Panc1 (cell line): ENCODE data around the gene TMEM236. TPM values are rescaled to one million over a fixed set of nuclear protein-coding genes. Genes with fewer than 3 reads are reported as not detected.
A peak's percentile ranks its signal among the peaks of the same experiment; 100 is the strongest.

Experiments
- ATAC-seq: fragments of 200-7000 bp; cut with Tn5 transposase; 2 replicates; pipeline ENCODE4 v1.9.1; 2020; ENCODE audit warnings: mild to moderate bottlenecking, moderate library complexity
- BruUV-seq: library from RNA; stranded (reverse); fragments of 400-500 nt; replicated peaks from 2 replicates; lab custom pipeline; 2021; lab: Mats Ljungman, UMichigan
- CTCF ChIA-PET: fragments of 300-600 bp; sonication (Branson Sonifier 250); formaldehyde crosslinking; loops from one replicate; lab custom pipeline; 2022; ENCODE audit warnings: antibody characterized with exemption; lab: Charles Lee
- POLR2A ChIA-PET: fragments of 300-600 bp; sonication (Branson Sonifier 250); formaldehyde crosslinking; loops from one replicate; lab custom pipeline; 2022; ENCODE audit warnings: antibody characterized with exemption; lab: Charles Lee
- DNase-seq: peaks from one replicate; pipeline ENCODE4 v3.0.0-alpha.2; 2010; ENCODE audit warnings: low read depth, low spot score
- H3K27ac ChIP-seq: 2 replicates; pipeline ENCODE4 v1.5.1; 2011; ENCODE audit warnings: mild to moderate bottlenecking, low read length, inconsistent platforms
- H3K27me3 ChIP-seq: fragments of 200-500 bp; sonication (Bioruptor generic); 2 replicates; pipeline ENCODE4 v1.6.0; 2014; ENCODE audit warnings: low read length, inconsistent platforms; ENCODE audit not compliant: control insufficient read depth, insufficient read depth
- H3K36me3 ChIP-seq: fragments of 200-500 bp; sonication (Bioruptor generic); 2 replicates; pipeline ENCODE4 v1.5.1; 2014; ENCODE audit warnings: inconsistent platforms, mild to moderate bottlenecking, low read length, moderate library complexity; ENCODE audit not compliant: control insufficient read depth, insufficient read depth
- H3K4me1 ChIP-seq: 2 replicates; pipeline ENCODE4 v1.5.1; 2011; ENCODE audit warnings: inconsistent platforms, mild to moderate bottlenecking, low read length, moderate library complexity; ENCODE audit not compliant: control insufficient read depth, insufficient read depth
- H3K4me3 ChIP-seq, 2 experiments: 2 replicates each; pipeline ENCODE4 v1.5.1; 2011 to 2012; ENCODE audit warnings: low read depth in 2 of 2, low read length in 2 of 2, mild to moderate bottlenecking in 2 of 2, inconsistent platforms in 1 of 2, moderate library complexity in 1 of 2
- H3K9me3 ChIP-seq: fragments of 200-500 bp; sonication (Bioruptor generic); 2 replicates; pipeline ENCODE4 v1.5.1; 2014; ENCODE audit warnings: low read depth, mild to moderate bottlenecking, inconsistent platforms, low read length, moderate library complexity; ENCODE audit not compliant: control insufficient read depth, insufficient read depth
- CTCF ChIP-seq: fragments of 450-650 bp; IDR thresholded peaks from 2 replicates; pipeline ENCODE4 v1.5.1; 2017; ENCODE audit warnings: mild to moderate bottlenecking
- POLR2AphosphoS5 ChIP-seq: IDR thresholded peaks from 2 replicates; pipeline ENCODE4 v1.6.1; 2012; ENCODE audit warnings: mild to moderate bottlenecking, low read depth, low read length, moderate library complexity
- REST ChIP-seq, 2 experiments: IDR thresholded peaks; 2 replicates each; pipeline ENCODE4 v1.6.1; 2011 to 2012; ENCODE audit warnings: low read depth in 2 of 2, control low read depth in 1 of 2, low read length in 1 of 2, mild to moderate bottlenecking in 1 of 2, moderate library complexity in 1 of 2; ENCODE audit not compliant: insufficient read depth in 1 of 2
- SIN3A ChIP-seq: IDR thresholded peaks from 2 replicates; pipeline ENCODE4 v1.6.1; 2012; ENCODE audit warnings: low read depth, mild to moderate bottlenecking, low read length, moderate library complexity, borderline replicate concordance; ENCODE audit not compliant: insufficient read depth
- TCF7L2 ChIP-seq: IDR thresholded peaks from 2 replicates; pipeline ENCODE4 v1.6.1; 2011; ENCODE audit warnings: mild to moderate bottlenecking, low read depth, low read length, inconsistent platforms
- in situ Hi-C: cut with HindIII; loops from 2 replicates; pipeline ENCODE4 v1.10.0; 2016; ENCODE audit warnings: low sequenced_read_pairs, low pct_unique_long_range_greater_than_20kb
- intact Hi-C: fragments of 100-400 bp; cut with micrococcal nuclease; formaldehyde crosslinking; loops from one replicate; pipeline ENCODE4 v1.10.0; 2022; ENCODE audit not compliant: unreplicated experiment
- total RNA-seq: library from RNA; stranded (reverse); gene quantifications from one replicate; pipeline ENCODE4 v1.2.1, GENCODE V29; 2021; ENCODE audit not compliant: unreplicated experiment

Gene TMEM236
- total RNA-seq, 1 experiment from 2014 or later = 0.05 TPM

GRCh38 chr10:17838080-17838648 is 86.2 kb downstream of the TMEM236 start:
- no peak overlapping the region for H3K4me3 ChIP-seq
- ChIA-PET POLR2A (no interaction called here), CTCF (no interaction called here)
- BruUV-seq = no TSS peak
- no peaks in the 10 kb centered on the region for H3K9me3 ChIP-seq
- peak overlapping the region; percentile 39; the same call in 1 of the 2 replicates for H3K27ac ChIP-seq
- no peak for TF ChIP-seq CTCF
- TF ChIP-seq SIN3A = no peak
- no peak for TF ChIP-seq TCF7L2
- TF ChIP-seq REST (IDR thresholded peaks at IDR 0.05; ENCODE audit: insufficient read depth in 1 of 2, low read depth in 2 of 2, low read length in 1 of 2) = no peak
- TF ChIP-seq POLR2AphosphoS5 = no peak
- no peaks in the 10 kb centered on the region for H3K27me3 ChIP-seq
- H3K4me1 ChIP-seq = peaks cover 10% of the 10 kb centered on the region
- ATAC-seq = no peak
- intact Hi-C loops = no loop called here
- no peak for DNase-seq
- no peaks in the 10 kb centered on the region for H3K36me3 ChIP-seq
- in situ Hi-C loops = no loop called here

GRCh38 chr10:17841050-17841449 is 89.0 kb downstream of the TMEM236 start:
- no TSS peak for BruUV-seq
- POLR2A ChIA-PET = no interaction called here
- intact Hi-C loops = no loop called here
- Histone ChIP-seq H3K4me3 (no peak overlapping the region), H3K27me3 (no peaks in the 10 kb centered on the region), H3K4me1 (peaks cover 6% of the 10 kb centered on the region), H3K27ac (no peak overlapping the region), H3K36me3 (no peaks in the 10 kb centered on the region), H3K9me3 (no peaks in the 10 kb centered on the region)
- ATAC-seq (no peak), DNase-seq (no peak)
- no peak for TF ChIP-seq TCF7L2
- CTCF ChIA-PET = no interaction called here
- in situ Hi-C loops = no loop called here

GRCh38 chr10:17842641-17843040 is 90.6 kb downstream of the TMEM236 start:
- intact Hi-C loops (no loop called here), in situ Hi-C loops (no loop called here)
- H3K9me3 ChIP-seq = no peaks in the 10 kb centered on the region
- H3K36me3 ChIP-seq = no peaks in the 10 kb centered on the region
- H3K27me3 ChIP-seq = no peaks in the 10 kb centered on the region
- TF ChIP-seq CTCF (no peak), SIN3A (no peak), REST (IDR thresholded peaks at IDR 0.05; ENCODE audit: insufficient read depth in 1 of 2, low read depth in 2 of 2, low read length in 1 of 2) (no peak), POLR2AphosphoS5 (no peak), TCF7L2 (no peak)
- DNase-seq = no peak
- ChIA-PET CTCF (no interaction called here), POLR2A (no interaction called here)
- no peak overlapping the region for H3K4me3 ChIP-seq
- peaks cover 3% of the 10 kb centered on the region; the same call in 1 of the 2 replicates for H3K4me1 ChIP-seq
- BruUV-seq = no TSS peak
- no peak for ATAC-seq
- no peak overlapping the region for H3K27ac ChIP-seq
